SIG-M5 (cell line): Measurements from ENCODE around the gene TUBB4B.

Experiments
- DNase-seq: peaks from one replicate; lab custom pipeline; 2025; lab: John Stamatoyannopoulos, UW

Gene TUBB4B

GRCh38 chr9:137240841-137241489 is at the start of gene TUBB4B:
TUBB4B (plus strand) TSS chr9:137241287; CDS start chr9:137241361, 74 bp downstream.
- peak; percentile 98 for DNase-seq

DNA sequence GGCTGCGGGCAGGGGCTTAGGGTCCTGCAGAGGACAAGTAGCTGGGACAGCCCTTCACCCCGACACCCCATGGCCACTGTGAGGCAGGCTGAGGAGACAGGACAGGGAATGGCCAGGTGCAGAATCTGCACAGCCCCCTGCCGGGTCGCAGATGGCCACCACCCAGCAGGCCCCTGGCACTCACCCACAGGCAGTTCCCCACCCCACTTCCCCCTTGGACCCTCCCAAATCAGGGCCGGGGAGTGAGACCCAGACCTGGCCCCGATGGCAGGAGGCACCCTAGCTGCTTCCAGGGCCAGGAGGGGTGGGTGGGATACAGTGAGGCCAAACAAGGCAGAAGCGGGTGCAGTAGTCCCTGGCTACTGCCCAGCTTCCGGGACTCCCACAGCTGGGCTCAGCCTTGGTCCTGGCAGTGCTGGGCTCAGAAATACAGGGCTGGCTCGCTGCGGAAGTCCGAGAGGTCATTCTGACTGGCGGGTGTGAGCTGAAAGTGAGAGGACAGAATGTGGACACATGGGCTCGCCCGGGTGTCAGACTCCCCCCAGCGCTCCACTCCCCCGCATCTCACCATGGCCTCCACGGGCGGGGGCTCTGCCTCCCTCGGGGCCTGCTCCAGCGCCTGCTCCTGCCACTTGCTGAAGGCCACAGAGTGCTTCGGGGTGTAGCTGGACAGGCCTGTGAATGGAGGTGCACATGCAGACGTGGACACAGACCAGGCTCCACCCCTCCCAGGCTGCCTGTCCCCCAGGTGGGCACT is 49.2 kb upstream of the TUBB4B start:
- DNase-seq: no peak

GRCh38 chr9:137192448-137192780 is 48.7 kb upstream of the TUBB4B start:
- no peak for DNase-seq

- no peak for DNase-seq
Observed at GRCh38 chr9:137192859-137193258, 48.2 kb upstream of the TUBB4B start.

- DNase-seq: no peak
Observed at GRCh38 chr9:137193771-137194170, 47.3 kb upstream of the TUBB4B start.

- no peak for DNase-seq
Observed at GRCh38 chr9:137194388-137194787, 46.7 kb upstream of the TUBB4B start.

DNA sequence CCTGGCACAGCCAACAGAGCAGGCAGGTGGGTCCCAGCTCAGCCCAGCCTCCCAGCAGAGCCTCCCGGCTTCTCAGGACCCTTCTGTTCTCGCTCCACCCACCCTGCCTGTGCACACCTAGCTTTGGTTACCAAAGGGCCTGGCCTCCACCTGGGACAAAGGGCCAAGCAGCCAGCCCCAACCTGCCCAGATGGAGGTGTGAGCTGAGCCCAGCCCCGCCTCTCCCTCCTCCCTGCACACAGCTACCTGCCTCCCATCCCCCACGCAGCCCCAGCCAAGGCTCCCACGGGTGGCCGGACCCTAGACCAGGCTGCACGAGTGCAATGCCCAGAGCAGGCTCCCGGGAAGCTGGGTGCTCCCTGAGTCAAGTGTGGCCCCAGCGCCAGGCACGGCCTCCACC is 46.2 kb upstream of the TUBB4B start:
- DNase-seq: no peak

DNA sequence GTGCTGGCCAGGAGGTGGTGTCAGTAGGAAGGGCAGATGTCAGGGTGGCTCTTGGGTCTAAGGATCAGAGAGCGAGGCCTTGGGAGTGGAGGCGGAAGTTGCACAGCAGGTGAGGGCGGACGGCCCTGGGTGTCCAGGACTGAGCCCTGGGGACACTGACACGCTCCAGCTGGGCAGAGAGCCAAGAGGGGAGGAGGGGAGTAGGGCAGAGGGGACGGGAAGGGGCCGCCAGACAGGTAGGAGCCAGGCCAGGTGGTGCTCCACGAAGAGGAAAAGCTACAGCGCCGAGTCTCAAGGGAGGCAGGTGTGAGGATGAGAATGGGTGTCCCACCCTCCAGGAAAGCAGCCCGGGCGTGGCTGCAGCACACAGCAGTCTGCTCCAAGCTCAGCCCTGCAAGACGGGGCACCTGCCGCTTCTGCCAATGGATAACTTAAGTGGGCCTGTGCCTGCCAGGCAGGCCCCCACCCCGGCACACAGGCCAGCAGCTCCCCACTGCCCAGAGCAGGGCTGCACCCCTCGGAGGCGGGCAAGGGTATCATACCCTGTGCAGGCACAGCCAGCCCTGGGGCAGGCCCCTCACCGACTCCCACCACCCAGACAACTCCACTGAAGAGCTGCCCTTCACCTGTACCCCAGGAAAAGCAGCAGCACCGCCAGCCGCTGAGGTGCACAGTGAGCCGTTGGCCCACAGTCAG is 45.4 kb upstream of the TUBB4B start:
- DNase-seq: no peak

- no peak for DNase-seq
Observed at GRCh38 chr9:137198051-137198901, 42.8 kb upstream of the TUBB4B start.

GRCh38 chr9:137198902-137199283 is 42.2 kb upstream of the TUBB4B start:
- DNase-seq: no peak

GRCh38 chr9:137199411-137200121 is 41.5 kb upstream of the TUBB4B start:
- DNase-seq: no peak

- DNase-seq: peak; percentile 78
Observed at GRCh38 chr9:137200311-137201204, 40.5 kb upstream of the TUBB4B start, which contains the start of gene TPRN. TPRN (minus strand) TSS chr9:137200741; CDS start chr9:137200711, 30 bp downstream.

GRCh38 chr9:137201205-137201868 is 39.8 kb upstream of the TUBB4B start:
- no peak for DNase-seq

DNA sequence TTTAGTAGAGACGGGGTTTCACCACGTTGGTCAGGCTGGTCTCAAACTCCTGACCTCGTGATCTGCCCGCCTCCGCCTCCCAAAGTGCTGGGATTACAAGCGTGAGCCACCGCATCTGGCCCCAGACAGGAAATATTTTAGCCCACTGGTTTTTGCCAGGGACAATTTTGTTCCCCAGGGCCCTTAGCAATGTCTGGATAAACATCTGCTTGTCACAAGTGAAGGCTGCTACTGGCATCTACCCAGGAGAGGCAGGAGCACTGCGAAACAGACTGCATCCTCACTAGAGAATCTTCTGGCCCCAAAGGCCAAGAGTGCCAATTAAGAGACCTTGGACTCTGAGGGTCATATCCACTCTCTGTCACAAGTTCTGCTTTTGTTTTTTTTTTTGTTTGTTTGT is 38.1 kb upstream of the TUBB4B start:
- no peak for DNase-seq

- DNase-seq: no peak
Observed at GRCh38 chr9:137204731-137205125, 36.4 kb upstream of the TUBB4B start.

- peak; percentile 19 for DNase-seq
Observed at GRCh38 chr9:137205126-137206069, 35.7 kb upstream of the TUBB4B start, which contains the start of the genes NDOR1 and TMEM203. NDOR1 (plus strand) TSS chr9:137205700; CDS start chr9:137205778, 78 bp downstream. TMEM203 (minus strand) TSS chr9:137205648; CDS start chr9:137205414, 234 bp downstream.

DNA sequence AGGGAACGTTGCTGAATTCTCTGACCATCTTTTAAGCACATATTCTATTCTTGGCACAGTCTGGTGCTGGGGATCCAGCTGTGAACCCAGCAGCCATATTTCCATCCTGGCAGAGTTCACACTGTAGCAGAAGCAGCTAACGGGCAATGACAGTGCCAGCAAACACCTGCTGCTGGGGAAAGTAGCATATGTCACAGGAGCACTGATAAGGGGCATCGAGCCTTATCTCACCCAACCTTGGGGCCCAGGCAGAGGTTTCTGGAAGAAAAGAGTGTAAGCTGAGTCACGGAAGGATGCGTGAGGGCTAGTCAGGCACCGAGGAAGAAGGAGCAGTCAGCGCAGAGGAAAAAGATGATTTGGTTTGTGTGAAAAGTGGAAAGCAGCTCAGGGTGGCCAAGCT is 34.5 kb upstream of the TUBB4B start:
- no peak for DNase-seq

GRCh38 chr9:137211532-137211931 is 29.6 kb upstream of the TUBB4B start:
- DNase-seq: no peak
